HS-5 (cell line): Measurements from ENCODE around the gene BLOC1S1.

ENCODE experiments used
- DNase-seq: peaks from one replicate; pipeline ENCODE4 v3.0.0-alpha.2; 2012; ENCODE audit warnings: low read depth

Gene BLOC1S1

DNA sequence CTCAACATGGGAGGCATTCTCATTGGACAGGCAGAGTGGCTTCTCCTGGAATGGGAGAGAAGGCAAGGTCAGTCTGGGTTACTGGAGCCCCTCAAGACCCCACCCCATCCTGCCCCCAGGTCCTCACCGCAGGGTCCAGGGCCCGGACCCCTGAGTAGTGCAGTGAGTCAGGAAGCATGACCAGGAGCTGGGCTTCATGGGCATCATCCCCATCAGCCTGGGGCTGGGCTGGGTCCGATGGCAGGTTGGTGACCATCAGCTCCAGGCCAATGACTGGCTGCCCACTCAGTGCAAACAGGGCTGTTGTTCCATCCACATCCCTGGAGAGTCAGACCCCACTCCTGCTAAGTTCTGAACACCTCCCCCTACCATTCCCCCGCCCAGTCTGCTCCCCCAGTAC, 21.2 kb upstream of the BLOC1S1 start:
- no peak for DNase-seq

DNA sequence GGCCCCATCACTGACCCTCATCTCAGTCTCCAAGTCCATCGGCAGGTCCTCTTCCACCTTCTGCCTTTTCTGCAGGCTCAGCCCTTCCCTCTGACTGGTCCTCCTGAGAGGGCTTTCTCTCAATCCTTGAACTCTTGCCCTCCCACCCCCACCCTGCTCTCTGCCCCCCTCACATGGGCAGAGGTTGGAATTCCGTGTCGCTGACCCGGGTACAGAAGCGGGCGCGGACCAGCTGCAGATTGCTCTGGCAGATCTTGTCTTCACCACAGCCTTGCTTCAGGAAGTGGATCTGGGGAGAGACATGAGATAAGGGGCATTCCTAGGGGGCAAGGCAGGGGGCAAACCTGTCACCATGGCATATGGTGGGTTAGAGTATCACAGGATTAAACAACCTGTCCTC, 20.5 kb upstream of the BLOC1S1 start:
- no peak for DNase-seq

DNA sequence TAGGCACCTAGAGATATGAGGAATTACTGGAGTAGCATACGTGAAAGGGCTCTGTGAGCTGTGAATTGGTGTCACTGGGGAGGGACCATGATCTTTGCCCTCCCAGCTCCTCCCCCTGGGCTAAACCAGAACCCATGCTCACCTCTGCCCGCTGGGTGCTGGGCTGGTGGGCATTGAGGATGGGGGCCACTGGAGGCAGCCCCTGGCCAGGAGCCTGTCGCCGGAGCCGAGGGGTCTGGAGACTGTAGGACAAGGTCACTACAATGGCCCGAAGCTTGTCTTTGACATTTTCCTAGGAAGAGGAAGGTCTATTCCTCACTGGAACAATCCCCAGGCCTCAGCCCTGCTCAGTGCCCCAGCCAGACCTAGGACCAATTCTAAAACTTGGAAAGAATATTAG, 19.7 kb upstream of the BLOC1S1 start:
- DNase-seq: no peak

- DNase-seq: no peak
Observed at GRCh38 chr12:55696796-55697462, 18.9 kb upstream of the BLOC1S1 start.

- no peak for DNase-seq
Observed at GRCh38 chr12:55697686-55698085, 18.2 kb upstream of the BLOC1S1 start.

GRCh38 chr12:55698241-55698955, 17.4 kb upstream of the BLOC1S1 start:
- DNase-seq: no peak

DNA sequence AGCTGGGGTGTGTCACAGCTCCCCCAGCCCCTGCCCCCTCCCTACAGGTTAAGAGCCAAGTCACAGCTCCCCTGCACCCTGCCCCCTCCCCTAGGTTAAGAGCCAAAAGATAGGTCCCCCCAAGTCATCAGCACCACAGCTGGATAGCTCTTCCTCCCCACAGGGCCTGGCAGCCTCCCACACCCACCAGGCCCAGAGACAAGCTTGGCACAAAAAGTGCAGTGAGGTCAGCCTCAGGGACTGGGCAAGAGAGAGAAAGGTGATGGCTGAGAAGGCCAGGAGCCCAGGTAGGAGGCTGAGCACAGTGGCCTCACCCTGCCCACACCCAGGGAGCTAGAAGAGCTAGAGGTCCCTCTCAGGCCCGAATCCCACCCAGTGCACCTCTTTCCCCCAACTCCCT, 16.9 kb upstream of the BLOC1S1 start:
- no peak for DNase-seq

GRCh38 chr12:55699471-55700055, 16.3 kb upstream of the BLOC1S1 start:
- no peak for DNase-seq

DNA sequence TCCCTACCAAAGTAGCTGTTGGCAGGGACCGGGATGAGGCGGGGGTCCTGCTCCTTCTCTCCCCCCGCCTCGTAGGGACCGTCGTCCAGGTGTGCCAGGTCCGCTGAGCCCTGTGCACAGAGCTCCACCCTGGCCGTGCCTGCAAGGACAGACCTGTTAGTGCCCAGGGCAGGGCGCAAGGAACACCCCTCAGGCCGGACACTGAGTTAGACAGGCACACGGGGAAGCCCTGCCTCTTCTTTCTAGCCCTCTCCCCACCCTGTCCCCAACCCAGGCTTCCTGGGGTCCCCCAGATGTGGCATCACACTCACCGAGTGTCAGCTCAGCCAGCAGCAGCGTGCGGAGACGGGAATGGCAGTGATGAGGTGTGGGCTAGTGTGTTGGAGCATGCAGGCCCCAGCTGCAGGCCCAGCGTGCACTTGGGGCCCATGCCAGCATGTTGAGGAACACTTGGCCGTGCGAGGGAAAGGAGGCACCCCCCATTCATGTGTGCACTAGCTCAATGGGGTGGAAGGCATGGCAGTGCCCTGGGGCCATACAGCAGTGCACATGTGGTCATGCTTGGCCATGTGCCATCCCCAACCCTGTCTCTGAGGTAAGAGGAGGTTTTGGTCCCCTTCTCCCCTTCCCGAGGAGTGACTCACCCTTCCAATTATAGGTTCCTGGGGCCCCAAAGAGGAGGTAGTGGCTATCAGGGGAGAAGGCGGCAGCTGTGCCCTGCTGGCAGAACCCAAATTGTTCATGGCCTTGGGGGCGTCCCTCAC, 15.4 kb upstream of the BLOC1S1 start:
- no peak for DNase-seq

GRCh38 chr12:55702861-55703260, 13.0 kb upstream of the BLOC1S1 start:
- no peak for DNase-seq

DNA sequence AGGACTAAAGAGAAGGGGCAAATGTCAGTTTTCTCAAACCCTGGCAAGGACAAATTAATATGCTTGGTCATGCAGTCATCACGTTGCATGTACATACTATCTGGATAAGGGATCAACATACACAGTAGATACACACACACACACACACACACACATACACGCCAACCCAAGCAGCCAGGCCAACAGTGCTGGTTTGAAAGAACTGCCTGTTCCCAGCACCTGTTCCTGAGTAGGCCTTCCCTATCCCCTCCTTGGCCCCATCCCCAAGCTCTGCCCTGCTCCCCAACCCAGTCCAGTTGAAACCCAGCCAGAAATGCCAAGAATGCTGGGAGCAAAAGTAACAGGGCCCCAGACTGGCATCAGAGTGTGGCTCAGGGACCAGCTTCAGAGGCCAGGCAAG, 12.6 kb upstream of the BLOC1S1 start:
- DNase-seq: no peak

DNA sequence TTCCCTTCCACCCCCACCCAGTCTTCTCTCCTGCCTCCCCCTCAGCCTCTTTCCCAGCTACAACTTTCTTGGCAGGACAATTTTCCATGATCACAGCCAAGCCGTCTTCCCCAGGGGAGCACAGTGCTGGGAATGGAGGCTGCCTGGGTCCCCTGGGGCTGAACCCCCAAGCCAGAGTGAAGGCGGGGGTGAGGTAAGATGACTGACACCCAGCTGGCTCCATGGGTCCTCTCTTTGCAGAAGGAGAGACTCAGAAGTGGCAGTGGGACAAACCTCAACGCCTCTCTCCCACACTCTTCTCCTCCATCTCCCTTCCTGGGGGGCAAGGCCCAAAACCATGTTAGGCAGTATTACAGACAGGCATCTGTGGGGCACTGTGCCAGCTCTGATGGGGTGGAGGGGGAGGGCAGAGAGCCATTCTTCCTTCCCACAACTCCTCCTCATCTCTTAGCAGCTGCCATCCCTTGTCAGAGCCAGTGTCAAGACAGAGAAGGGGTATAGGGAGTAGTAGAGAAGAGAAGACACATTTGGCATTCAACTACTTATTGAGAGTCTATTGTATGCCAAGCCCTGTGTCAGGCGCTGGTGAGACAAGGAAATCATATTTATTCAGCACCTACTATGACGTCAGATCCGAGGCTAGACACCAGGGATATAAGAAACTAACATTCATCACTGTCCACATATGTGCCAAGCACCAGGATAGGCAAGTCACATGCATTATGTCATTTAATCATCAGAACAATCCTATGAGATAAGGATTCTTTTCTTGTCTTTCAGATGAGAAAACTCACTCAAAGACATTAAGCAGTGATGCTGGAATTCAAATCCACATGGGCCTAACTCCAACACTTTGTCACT, 11.7 kb upstream of the BLOC1S1 start:
- no peak for DNase-seq

GRCh38 chr12:55704824-55705718, 10.8 kb upstream of the BLOC1S1 start:
- no peak for DNase-seq

DNA sequence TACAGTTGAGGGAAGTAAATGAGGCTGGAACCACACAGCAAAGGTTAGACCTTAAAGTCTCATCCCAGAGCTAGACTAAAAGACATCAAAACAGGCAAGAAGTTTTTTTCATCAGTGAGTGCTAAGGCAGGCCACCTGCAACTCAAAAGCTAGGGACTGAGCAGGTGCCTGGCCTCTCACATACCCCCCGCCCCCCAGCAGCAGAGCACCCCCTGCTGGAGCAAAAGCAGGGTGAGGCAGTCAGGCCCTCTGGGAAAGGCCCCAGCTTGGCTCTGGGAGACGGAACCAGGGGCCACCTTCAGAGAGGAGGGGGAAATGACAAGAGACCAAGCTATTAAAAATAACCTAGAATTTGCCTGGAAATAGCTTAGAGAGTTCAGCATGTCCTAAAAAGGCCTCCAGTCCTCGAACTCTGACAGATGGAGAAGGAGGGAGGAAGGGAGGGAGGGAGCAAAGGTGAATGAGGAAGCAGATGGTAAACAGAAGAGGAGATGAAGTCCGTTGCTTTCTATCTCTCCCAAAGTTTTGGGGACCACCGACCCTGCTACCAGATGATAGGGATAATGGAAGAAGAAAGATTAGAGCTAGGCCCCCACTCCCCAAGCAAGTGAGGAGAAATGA, 10.0 kb upstream of the BLOC1S1 start:
- DNase-seq: no peak

DNA sequence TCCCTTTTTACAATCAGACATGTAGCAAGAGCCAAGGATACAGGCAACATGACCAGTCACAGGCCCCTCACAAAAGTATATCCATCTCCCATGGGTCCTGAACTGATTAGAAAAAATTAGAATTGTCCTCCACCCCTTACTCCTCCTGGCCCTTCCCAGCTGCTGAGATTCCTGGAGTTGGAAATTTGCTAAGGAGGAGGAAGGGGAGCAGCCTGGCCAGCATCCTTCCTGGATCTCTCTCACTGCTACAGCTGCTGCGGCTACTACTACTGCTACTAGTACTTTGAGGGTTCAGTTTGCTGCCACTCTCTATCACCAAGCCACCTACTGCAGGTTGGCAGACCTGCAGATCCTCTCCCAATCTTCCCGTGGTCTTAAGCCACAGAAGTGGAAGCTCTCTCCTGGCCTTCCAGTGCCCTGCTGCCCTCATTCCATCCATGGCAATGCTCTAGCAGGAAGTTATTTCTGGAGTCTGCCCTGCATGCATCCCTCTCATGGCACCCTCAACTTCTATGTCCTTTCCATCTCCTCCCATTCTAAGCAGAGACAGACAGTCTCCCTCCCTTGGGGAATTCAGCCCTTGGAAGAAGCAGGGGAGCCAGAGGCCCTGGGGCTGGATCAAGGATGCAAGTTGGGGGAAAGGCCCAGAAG, 9.2 kb upstream of the BLOC1S1 start:
- no peak for DNase-seq

- DNase-seq: no peak
Observed at GRCh38 chr12:55707219-55707671, 8.6 kb upstream of the BLOC1S1 start.

DNA sequence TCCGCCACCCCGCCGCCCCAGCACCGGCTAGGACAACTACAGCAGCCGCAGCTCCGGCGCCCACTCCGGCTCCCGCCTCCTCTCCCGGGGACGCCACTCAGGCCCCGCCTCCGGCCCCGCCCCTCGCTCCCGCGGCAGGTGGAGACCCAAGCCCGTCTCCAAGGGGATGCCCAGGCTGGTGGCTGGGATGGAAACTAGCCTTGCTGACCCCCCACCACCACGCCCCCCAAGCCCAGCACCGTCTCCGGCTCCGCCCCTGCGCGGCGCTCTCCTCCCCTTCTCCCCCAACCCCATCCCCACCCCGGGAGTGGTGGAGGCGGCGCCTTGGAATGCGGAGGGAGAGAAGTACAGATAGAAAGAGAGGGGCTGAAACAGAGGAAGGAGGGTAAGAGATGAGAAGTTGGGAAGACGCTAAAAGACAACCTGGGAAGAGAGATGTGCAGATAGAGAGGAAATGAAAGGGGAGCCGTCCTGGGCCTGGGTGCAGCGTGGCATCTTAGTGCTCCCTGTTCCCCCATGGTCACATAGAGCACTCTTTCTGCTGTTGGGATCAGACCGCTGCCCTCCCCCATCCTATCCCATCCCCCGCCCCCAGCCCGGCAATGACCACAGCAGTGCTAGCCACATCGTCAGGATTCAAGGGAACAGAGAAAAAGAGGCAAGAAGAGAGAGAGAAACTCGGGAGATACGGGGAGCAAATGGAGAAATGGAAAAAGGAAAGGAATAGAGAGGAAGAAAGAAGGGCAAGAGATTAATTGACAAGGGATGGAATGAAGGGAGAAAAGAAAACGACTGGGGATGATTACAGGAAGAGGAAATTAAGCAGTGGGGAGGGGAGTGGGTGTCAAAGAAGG, 7.8 kb upstream of the BLOC1S1 start, which contains the start of gene ITGA7:
Gene ITGA7, minus strand, starts transcription at position 64 of the 854 bp plus-strand sequence. CDS start 222 bp downstream, outside the sequence.
- DNase-seq: no peak

DNA sequence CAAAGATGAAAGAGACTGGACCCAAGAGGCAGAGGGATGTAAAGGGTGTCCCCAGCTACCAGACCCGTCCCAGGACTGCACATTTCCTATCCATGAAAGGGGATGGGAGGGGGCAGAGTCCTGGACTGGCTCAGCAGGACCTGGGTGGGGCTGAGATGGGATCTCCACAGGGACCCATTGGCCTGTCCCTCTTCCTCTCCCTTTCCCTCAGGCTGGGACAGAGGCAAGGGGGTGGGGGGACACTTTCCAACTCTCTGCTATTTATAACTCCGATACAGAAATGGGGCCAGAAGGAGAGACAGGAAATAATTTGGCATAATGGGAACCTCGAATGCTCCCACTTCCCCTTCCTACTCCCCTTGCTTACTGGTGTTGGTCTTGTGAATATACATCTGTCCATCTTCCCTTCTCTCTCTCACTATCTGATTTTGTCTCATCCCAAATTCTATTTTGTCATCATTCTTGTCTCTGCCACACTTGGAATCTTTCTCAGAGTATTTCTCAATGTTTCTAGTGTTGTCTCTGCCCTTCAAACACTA, 7.1 kb upstream of the BLOC1S1 start:
- DNase-seq: no peak
